Naive thymus-derived CD8-positive, alpha-beta T cell (primary cell): Measurements from ENCODE around the gene ZBTB7C. TPM values are rescaled to one million over a fixed set of nuclear protein-coding genes. Genes with fewer than 3 reads are reported as not detected.

Source experiments
- ATAC-seq, 2 donors: fragments of 150-1000 bp; cut with Tn5 transposase in 1 of 2; sonication (Bioruptor Pico), chemical (Tn5 transposase) in 1 of 2; 1 replicate in 1 of 2; 2 replicates in 1 of 2; pipeline ENCODE4 v1.10.0; 2021; ENCODE audit warnings: mild to moderate bottlenecking in 2 of 2, moderate library complexity in 2 of 2
- POLR2A ChIA-PET: fragments of 350-600 bp; sonication (Branson Sonifier 250); formaldehyde crosslinking; loops from one replicate; lab custom pipeline; 2021; ENCODE audit warnings: antibody characterized with exemption; lab: Charles Lee
- DNase-seq, 10 donors: peaks; one replicate each; pipeline versions ENCODE4 v3.0.0 to v3.0.0-alpha.2; 2020 to 2022
- H3K27ac Mint-ChIP-seq, 10 donors: one replicate each; pipeline ENCODE4 v1.8.0; 2020 to 2022; ENCODE audit warnings: mild to moderate bottlenecking in 10 of 10, mixed read lengths in 10 of 10, moderate library complexity in 4 of 10, inconsistent platforms in 1 of 10
- H3K27me3 Mint-ChIP-seq, 5 donors: one replicate each; pipeline ENCODE4 v1.8.0; 2021 to 2022; ENCODE audit warnings: mixed read lengths in 5 of 5
- H3K36me3 Mint-ChIP-seq, 3 donors: one replicate each; pipeline ENCODE4 v1.8.0; 2020 to 2022; ENCODE audit warnings: mixed read lengths in 3 of 3, mild to moderate bottlenecking in 2 of 3, inconsistent platforms in 1 of 3
- H3K4me1 Mint-ChIP-seq, 4 donors: one replicate each; pipeline ENCODE4 v1.8.0; 2021 to 2022; ENCODE audit warnings: mixed read lengths in 4 of 4
- H3K4me3 Mint-ChIP-seq, 10 donors: one replicate each; pipeline ENCODE4 v1.8.0; 2020 to 2022; ENCODE audit warnings: mild to moderate bottlenecking in 10 of 10, mixed read lengths in 10 of 10, moderate library complexity in 6 of 10, inconsistent platforms in 1 of 10
- H3K9me3 Mint-ChIP-seq, 9 donors: one replicate each; pipeline ENCODE4 v1.8.0; 2020 to 2022; ENCODE audit warnings: mixed read lengths in 9 of 9, mild to moderate bottlenecking in 3 of 9, inconsistent platforms in 1 of 9, moderate library complexity in 1 of 9
- polyA plus RNA-seq, 3 donors: library from polyadenylated mRNA; unstranded; fragments of 300-500 nt; fragmentation: Illumina TruSeq; gene quantifications; one replicate each; pipeline ENCODE4 v1.2.3, GENCODE V29; 2021
- total RNA-seq, 8 experiments: library from RNA in 2 of 8; stranded (reverse) in 2 of 8; gene quantifications; one replicate each; pipeline ENCODE4 v1.2.3 and lab custom pipeline; 2021 to 2026

Gene ZBTB7C
- total and polyA plus RNA-seq, 5 experiments from 2014 or later = not detected

- Mint-ChIP-seq H3K27me3 (peaks cover 0 to 8% (median 0%) of the 10 kb centered on the region in 5 donors), H3K4me3 (no peak overlapping the region), H3K9me3 (peaks cover 0 to 7% (median 0%) of the 10 kb centered on the region in 9 donors), H3K36me3 (no peaks in the 10 kb centered on the region), H3K27ac (no peak overlapping the region), H3K4me1 (peaks cover 0 to 2% (median 0%) of the 10 kb centered on the region in 4 donors)
- ATAC-seq (no peak), DNase-seq (no peak)
- POLR2A ChIA-PET = no interaction called here
These were observed 145.9 kb downstream of the ZBTB7C start for GRCh38 chr18:48263192-48263853.

DNA sequence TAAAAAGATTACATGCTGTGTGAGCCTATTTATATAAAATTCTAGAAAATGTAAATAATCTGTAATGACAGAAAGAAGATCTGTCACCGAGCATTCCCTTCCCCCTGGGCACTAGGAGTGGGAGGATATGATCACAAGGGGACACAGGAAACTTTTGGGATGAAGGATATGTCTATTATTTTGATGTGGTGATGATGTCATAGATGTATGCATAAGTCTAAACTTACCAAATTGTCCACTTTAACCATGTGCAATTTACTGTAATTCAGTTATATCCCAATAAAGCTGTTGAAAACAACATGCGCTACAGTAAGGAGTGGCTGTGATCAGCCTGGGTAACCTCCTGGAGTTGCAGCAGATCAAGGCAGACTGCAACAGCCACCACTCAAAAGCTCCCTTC, 148.9 kb downstream of the ZBTB7C start:
- no peak for DNase-seq
- POLR2A ChIA-PET = no interaction called here
- Mint-ChIP-seq H3K9me3 (peaks cover 3 to 18% (median 9%) of the 10 kb centered on the region in 9 donors), H3K27me3 (peaks cover 0 to 10% (median 0%) of the 10 kb centered on the region in 5 donors), H3K4me1 (peaks cover 0 to 2% (median 0%) of the 10 kb centered on the region in 4 donors), H3K36me3 (peaks cover 0 to 17% (median 0%) of the 10 kb centered on the region in 3 donors), H3K4me3 (no peak overlapping the region), H3K27ac (no peak overlapping the region)
- ATAC-seq = no peak

GRCh38 chr18:48256848-48257247, 152.3 kb downstream of the ZBTB7C start:
- H3K4me3 Mint-ChIP-seq = no peak overlapping the region
- H3K27me3 Mint-ChIP-seq = peaks cover 11 to 29% (median 19%) of the 10 kb centered on the region in 5 donors
- POLR2A ChIA-PET = no interaction called here
- no peaks in the 10 kb centered on the region for H3K4me1 Mint-ChIP-seq
- no peak overlapping the region for H3K27ac Mint-ChIP-seq
- DNase-seq = no peak
- H3K36me3 Mint-ChIP-seq = peaks cover 0 to 17% (median 0%) of the 10 kb centered on the region in 3 donors
- peaks cover 3 to 26% (median 12%) of the 10 kb centered on the region in 9 donors for H3K9me3 Mint-ChIP-seq
- no peak for ATAC-seq

DNA sequence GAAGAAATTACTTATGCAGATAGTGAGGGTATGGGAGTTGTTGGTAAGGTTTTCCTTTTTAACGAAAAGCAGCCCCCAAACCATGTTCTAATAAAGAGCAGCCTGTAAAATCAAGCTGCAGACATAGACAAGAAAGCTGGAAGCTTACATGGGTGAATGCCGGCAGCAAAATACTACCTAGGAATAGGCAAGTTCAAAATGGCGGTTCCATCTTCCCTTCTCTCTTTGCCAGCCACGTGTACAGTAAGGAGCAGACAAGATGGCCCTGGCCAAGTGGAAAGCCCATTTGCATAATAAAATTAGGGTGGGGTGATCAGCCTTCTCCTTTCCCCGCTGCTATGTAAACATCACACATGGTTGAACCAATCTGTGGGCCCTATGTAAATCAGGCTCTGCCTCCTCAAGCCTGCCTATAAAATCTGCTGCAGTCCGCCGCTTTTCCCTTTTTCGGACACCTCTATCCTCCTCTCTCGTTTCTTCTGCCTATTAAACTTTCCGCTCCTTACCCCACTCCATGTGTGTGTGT, 155.0 kb downstream of the ZBTB7C start:
- DNase-seq = no peak
- peaks cover 16 to 32% (median 24%) of the 10 kb centered on the region in 5 donors for H3K27me3 Mint-ChIP-seq
- H3K36me3 Mint-ChIP-seq = peaks cover 0 to 17% (median 0%) of the 10 kb centered on the region in 3 donors
- H3K27ac Mint-ChIP-seq = no peak overlapping the region
- no peak overlapping the region for H3K4me3 Mint-ChIP-seq
- no peak for ATAC-seq
- peaks cover 3 to 26% (median 12%) of the 10 kb centered on the region in 9 donors for H3K9me3 Mint-ChIP-seq
- POLR2A ChIA-PET = no interaction called here
- H3K4me1 Mint-ChIP-seq = no peaks in the 10 kb centered on the region

DNA sequence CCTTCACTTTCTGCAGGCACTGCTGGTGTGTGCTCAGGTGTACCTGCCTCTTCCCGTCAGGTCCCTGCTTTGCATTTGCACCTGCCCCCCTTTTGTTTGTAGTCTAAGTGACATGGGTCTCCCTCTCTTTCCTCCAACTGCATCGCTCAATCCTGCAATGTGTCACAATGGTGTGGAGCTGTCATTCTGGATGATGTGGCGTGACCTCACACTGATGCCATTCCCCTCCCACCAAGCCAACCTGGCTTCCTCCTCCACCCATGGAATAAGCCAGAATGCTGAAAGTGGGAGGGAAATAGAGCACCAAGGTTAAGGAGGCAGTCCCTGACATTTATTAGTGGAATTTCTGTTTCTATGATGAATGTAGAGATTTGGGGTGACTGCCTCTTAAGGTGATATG, 156.7 kb downstream of the ZBTB7C start:
- Mint-ChIP-seq H3K4me1 (no peaks in the 10 kb centered on the region), H3K27me3 (peaks cover 16 to 32% (median 24%) of the 10 kb centered on the region in 5 donors), H3K36me3 (peaks cover 0 to 17% (median 0%) of the 10 kb centered on the region in 3 donors), H3K4me3 (no peak overlapping the region), H3K27ac (no peak overlapping the region), H3K9me3 (peaks cover 3 to 32% (median 11%) of the 10 kb centered on the region in 9 donors)
- POLR2A ChIA-PET = no interaction called here
- ATAC-seq (no peak), DNase-seq (no peak)

DNA sequence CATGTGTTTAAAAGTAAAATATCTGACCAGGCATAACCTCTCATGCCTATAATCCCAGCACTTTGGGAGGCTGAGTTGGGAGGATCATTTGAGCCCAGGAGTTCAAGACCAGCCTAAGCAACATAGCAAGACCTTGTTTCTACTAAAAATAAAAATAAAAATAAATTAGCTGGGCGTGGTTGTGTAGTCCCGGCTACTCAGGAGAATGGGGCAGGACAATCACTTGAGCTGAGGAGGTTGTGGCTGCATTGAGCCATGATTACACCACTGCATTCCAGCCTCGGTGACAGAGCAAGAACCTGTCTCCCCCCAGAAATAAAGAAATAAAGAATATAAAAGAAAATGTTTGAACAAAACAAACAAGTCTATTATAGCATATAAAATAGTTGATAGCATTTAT, 158.3 kb downstream of the ZBTB7C start:
- Mint-ChIP-seq H3K27me3 (peaks cover 13 to 31% (median 24%) of the 10 kb centered on the region in 5 donors), H3K4me1 (no peaks in the 10 kb centered on the region), H3K9me3 (peaks cover 0 to 23% (median 6%) of the 10 kb centered on the region in 9 donors), H3K36me3 (peaks cover 0 to 6% (median 0%) of the 10 kb centered on the region in 3 donors), H3K27ac (no peak overlapping the region), H3K4me3 (no peak overlapping the region)
- ATAC-seq (no peak), DNase-seq (no peak)
- POLR2A ChIA-PET = no interaction called here

DNA sequence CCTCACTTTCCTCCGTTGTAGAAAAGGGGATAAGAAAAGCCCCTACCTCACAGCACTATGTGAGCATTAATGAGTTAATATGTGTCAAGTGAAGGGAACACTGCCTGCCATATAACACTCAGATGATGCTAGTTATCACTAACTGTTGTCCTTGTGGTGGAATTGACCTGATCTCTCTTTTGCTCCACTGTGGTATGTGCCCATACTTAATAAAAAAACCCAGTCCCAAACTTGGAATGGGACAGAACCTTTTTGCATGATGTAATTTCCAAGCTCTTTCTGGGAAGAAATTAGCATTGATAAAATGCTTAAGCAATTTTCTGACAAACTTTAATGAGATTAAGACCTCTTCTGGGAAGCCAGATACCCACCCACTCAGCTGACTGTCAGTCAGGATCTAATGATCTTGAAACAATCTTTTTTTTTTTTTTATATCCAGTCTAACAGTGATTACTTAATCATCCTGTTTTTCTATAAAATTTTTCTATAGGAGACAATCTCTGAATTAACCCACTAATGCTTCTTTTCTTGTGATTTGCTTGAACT, 158.7 kb downstream of the ZBTB7C start:
- no peaks in the 10 kb centered on the region for H3K4me1 Mint-ChIP-seq
- DNase-seq = no peak
- no peak overlapping the region for H3K4me3 Mint-ChIP-seq
- POLR2A ChIA-PET = no interaction called here
- H3K27me3 Mint-ChIP-seq = peaks cover 13 to 31% (median 24%) of the 10 kb centered on the region in 5 donors
- H3K9me3 Mint-ChIP-seq = peaks cover 0 to 23% (median 6%) of the 10 kb centered on the region in 9 donors
- peaks cover 0 to 1% (median 0%) of the 10 kb centered on the region in 3 donors for H3K36me3 Mint-ChIP-seq
- ATAC-seq = no peak
- H3K27ac Mint-ChIP-seq = no peak overlapping the region

- Mint-ChIP-seq H3K27ac (no peak overlapping the region), H3K4me1 (no peaks in the 10 kb centered on the region), H3K27me3 (peaks cover 13 to 31% (median 24%) of the 10 kb centered on the region in 5 donors), H3K4me3 (no peak overlapping the region), H3K9me3 (peaks cover 0 to 22% (median 5%) of the 10 kb centered on the region in 9 donors), H3K36me3 (no peaks in the 10 kb centered on the region)
- DNase-seq = no peak
- ATAC-seq = no peak
- POLR2A ChIA-PET = no interaction called here
These were observed 159.3 kb downstream of the ZBTB7C start for GRCh38 chr18:48249854-48250253.

GRCh38 chr18:48244530-48244929, 164.7 kb downstream of the ZBTB7C start:
- Mint-ChIP-seq H3K4me3 (no peak overlapping the region), H3K36me3 (peaks cover 0 to 8% (median 0%) of the 10 kb centered on the region in 3 donors), H3K27me3 (peaks cover 12 to 33% (median 20%) of the 10 kb centered on the region in 5 donors), H3K9me3 (peaks cover 0 to 35% (median 13%) of the 10 kb centered on the region in 9 donors), H3K4me1 (no peaks in the 10 kb centered on the region), H3K27ac (no peak overlapping the region)
- no peak for ATAC-seq
- POLR2A ChIA-PET = no interaction called here
- DNase-seq = no peak

DNA sequence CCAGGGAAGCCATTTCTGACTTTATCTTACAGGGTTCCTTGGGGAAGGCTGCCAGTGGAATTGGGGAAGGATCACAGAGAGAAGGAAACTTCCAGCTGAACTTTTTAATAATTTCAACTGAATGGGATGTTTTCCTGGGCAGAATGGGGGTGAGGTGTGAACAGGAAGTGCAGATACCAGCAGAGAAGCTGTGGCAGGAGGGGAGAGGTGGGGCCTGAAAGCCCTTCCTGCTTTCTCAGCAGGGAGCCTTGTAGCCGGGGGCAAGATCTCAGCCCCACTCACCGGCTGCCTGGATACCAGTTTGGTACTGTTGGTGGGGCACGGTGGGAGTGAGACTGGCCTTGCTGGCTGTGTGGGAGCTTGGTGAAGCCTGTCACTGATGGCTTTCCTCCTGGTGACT, 170.5 kb downstream of the ZBTB7C start:
- Mint-ChIP-seq H3K4me3 (no peak overlapping the region), H3K27me3 (peaks cover 18 to 60% (median 51%) of the 10 kb centered on the region in 5 donors), H3K9me3 (peaks cover 0 to 55% (median 31%) of the 10 kb centered on the region in 9 donors), H3K4me1 (no peaks in the 10 kb centered on the region), H3K36me3 (peaks cover 0 to 33% (median 0%) of the 10 kb centered on the region in 3 donors), H3K27ac (no peak overlapping the region)
- POLR2A ChIA-PET = no interaction called here
- no peak for ATAC-seq
- no peak for DNase-seq

DNA sequence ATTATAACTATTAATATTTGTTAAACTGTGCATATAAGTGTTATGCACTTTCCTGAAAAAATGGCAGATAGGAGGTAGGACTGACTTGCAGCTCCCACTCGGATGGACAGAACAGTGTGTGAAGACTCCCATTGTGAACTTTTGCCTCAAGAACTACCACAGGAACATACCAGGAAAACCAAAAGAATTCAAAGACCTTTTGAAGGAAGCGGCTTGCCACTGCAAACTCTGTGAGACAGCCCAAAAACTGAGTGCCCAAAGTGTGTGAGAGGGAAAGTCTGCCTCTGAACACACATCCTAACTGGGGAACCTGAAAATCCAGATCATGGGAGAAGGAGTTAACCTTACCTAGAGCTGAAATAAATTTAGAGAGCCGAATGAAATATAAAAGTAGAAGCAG, 171.0 kb downstream of the ZBTB7C start:
- H3K9me3 Mint-ChIP-seq = peaks cover 0 to 55% (median 30%) of the 10 kb centered on the region in 9 donors
- H3K36me3 Mint-ChIP-seq = peaks cover 0 to 33% (median 0%) of the 10 kb centered on the region in 3 donors
- no peaks in the 10 kb centered on the region for H3K4me1 Mint-ChIP-seq
- DNase-seq = no peak
- POLR2A ChIA-PET = no interaction called here
- H3K27me3 Mint-ChIP-seq = peaks cover 18 to 56% (median 47%) of the 10 kb centered on the region in 5 donors
- H3K27ac Mint-ChIP-seq = no peak overlapping the region
- no peak for ATAC-seq
- H3K4me3 Mint-ChIP-seq = no peak overlapping the region

DNA sequence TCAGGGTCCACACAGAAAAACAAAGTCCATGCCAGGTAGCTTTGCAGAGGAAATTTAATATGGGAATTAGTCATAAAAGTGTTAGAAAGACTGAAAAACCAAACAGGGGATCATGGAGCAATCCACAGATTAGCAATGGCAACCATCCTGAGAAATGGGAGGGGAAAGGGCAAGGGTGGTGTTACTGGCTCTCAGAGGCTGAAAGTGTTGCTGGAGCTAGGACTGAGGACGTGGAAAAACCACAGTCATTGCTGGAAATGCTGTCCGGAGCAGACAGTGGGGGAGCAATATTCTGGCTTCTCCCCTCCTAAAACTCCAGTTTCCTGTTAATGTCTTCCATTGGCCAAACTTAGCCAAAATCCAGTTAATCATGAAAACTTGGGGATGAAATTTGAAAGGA, 172.4 kb downstream of the ZBTB7C start:
- POLR2A ChIA-PET = no interaction called here
- no peak overlapping the region for H3K27ac Mint-ChIP-seq
- no peaks in the 10 kb centered on the region for H3K4me1 Mint-ChIP-seq
- peaks cover 0 to 51% (median 30%) of the 10 kb centered on the region in 9 donors for H3K9me3 Mint-ChIP-seq
- peaks cover 0 to 29% (median 0%) of the 10 kb centered on the region in 3 donors for H3K36me3 Mint-ChIP-seq
- H3K4me3 Mint-ChIP-seq = no peak overlapping the region
- ATAC-seq = no peak
- DNase-seq = no peak
- H3K27me3 Mint-ChIP-seq = peaks cover 18 to 51% (median 43%) of the 10 kb centered on the region in 5 donors
